NCI-H748 (cell line): Measurements from ENCODE around the gene LRIT2.

Experiments
- DNase-seq: peaks from one replicate; lab custom pipeline; 2025; ENCODE audit not compliant: unreplicated experiment; lab: John Stamatoyannopoulos, UW

Gene LRIT2

DNA sequence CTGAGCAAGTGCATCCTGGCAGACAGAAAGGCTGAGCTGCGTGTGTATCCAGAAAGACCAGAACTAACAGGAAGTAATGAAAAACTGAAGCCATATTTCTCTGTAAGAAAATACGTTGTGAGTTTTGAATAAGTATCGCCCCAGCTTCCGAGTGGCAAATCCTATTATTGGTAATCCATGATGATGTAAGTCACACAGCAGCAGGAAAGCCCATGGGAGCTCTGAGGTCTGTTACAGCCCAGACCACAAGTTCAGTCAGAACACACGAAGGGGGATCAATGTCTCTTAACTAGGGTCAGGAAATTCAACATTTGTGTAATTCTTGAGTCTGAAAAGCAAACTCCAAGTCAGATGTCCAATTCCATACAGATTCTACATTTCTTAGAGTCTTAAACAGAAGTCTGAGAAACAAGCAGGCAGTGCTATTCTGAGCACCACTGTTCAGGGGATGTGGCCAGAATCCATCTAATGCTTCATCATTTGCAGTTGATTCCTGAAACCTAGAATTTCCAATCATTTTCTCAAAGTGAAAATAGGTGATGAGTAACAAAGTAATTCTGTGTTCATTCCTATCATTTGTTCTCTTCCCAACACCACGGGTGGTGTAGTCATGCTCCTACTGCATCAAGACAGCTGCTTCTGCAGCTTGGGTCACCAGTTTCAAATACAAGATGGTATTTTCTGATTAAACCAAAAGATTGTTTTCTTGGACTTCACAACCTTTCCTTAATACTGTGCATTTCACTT, at the start of gene LRIT2:
LRIT2 (minus strand) TSS at position 118 of the 747 bp plus-strand sequence; CDS start at position 94, 24 bp downstream.
- DNase-seq, result no peak

DNA sequence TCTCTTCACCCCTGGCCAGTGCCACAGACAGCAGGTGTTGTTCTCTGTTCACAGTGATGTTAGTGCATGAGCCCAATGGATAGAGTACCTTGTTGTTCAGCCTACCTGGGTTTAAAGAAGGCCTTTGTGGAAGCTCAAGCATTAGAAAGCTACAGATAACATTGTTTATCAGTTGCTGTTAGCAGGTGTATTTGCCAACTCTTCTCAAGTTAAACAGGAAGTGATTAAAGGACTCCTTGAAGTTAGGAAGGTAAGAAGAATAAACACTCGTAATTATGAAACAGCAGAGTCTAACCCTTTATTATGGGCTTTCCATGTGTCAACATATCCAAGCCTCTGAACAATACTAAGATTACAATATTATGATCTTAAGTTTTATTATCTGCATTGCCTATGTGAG, 45.4 kb upstream of the LRIT2 start:
- DNase-seq, result peak; percentile 96

GRCh38 chr10:84269773-84270172, 44.4 kb upstream of the LRIT2 start:
- no peak for DNase-seq

DNA sequence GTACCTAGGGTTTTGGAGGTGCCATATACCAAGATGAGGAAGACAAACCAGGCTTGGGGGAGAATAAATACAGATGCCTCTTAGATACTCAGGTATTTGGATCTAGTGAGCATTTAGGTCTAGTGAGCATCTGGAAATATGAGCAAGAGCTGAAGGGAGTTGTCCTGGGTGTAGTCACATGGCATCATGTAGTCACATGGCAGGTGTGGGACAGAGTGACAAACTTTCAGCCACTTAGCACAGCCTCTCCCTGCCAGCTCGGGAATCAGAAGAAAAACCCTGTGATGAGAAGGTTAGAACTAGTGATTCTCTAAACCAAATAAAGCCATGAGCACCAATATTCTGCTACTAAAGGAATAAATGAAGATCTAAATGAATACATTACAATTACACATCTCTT, 43.8 kb upstream of the LRIT2 start:
- DNase-seq, result peak; percentile 14

GRCh38 chr10:84267503-84268126, 42.3 kb upstream of the LRIT2 start:
- peak; percentile 95 for DNase-seq

DNA sequence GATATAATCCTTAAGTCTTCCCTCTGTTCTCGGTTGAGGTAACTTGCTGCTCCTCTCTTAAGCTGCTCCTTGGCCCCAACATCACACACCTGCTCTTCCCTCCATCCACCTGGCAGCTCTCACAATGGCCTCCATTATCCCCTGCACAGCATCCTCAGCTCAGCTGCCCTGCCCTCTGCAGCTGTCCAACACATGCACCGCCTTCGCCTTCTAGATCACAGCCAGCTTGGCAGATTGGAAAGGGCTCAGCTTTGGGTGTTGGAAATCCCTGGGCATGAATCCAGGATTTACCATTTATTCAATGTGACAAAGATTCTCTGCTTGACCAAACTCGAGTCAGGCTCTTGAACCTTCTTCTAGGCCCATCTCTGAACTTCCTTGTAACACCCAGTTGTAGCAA, 40.1 kb upstream of the LRIT2 start:
- DNase-seq, result peak; percentile 95

GRCh38 chr10:84264611-84265141, 39.3 kb upstream of the LRIT2 start:
- peak; percentile 86 for DNase-seq

GRCh38 chr10:84263716-84264115, 38.4 kb upstream of the LRIT2 start:
- no peak for DNase-seq

DNA sequence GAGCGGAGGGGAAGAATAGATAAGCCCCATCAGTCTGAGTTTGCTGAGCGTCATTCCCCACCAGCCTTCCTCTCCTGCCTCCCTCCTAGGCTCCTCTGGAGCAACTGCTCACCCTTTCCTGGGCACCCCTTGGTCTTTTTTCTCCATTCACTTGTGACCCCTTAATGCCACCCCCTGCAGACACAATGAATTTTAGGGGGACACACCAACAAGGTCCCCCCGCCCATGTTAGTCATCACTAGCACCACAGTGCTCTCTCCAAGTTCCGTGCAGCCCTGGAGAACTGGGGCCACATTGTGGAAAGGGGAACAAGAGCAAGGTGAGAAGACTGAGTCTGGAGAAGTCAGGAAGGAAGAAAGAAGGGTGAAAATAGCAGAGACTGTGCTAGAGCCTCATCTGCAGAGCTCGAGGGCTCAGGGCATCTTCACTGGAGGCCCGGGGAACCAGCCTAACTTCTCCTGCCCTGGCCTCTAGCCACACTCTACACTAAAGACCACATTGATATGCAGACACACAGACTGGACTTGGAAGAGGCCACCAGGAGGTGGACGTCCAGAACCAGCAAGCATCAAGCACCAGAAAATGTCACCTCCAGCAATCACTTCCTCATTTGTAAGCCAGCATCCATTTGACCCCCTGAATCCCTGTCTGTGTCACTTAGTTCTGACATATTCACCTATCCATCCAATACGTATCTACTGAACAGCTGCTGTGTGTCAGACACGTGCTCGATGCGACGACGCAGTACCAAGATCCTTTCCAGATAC, 37.0 kb upstream of the LRIT2 start:
- DNase-seq, result no peak

GRCh38 chr10:84261236-84261915, 36.0 kb upstream of the LRIT2 start:
- no peak for DNase-seq

- no peak for DNase-seq
These were observed 32.8 kb upstream of the LRIT2 start for GRCh38 chr10:84258034-84258695.

GRCh38 chr10:84257343-84258020, 32.1 kb upstream of the LRIT2 start:
- no peak for DNase-seq

GRCh38 chr10:84256510-84257342, 31.4 kb upstream of the LRIT2 start:
- DNase-seq, result no peak

DNA sequence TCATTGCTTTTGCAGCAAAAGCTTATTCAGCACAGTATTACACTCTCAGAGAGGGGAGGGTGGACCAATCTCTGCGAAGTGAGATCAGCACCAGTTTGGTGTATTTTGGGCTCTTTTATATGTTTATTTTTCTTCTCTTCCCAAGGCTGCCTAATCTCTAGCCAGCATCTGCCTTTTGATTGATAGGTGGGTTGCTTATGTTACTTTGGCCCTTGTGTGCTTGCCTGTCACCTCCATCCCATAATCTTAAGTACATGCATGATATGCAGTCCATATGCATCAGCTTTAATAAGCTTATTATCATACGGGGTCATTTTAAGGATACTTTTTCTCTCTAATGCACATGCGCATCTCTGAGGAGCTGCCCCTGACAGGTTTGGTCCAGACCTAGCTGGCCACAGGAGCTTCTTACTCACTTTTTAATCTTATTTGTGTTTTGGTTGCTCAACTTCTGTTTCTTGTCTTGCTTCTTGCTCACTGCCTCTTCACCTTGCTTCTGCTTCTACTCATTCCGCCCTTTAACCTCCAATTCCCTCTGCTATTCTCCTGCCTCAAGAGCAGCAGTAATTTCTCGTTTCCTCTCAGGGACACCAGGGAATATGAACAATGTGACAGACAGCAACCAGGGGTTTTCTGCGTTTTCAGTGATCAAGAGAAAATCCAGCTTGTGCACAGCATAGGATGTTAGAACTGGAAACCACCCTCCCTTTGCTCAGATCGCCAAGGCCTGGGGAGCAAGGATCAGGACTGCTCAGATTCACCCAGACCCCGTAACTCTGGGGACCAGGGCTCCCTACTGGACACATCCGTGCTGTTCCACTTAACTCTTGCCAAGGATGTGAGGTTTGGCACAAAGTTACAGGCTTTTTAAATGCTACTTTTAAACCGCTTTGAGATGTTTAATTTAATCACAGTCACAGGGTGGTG, 29.5 kb upstream of the LRIT2 start:
- DNase-seq, result no peak

GRCh38 chr10:84248794-84249193, 23.4 kb upstream of the LRIT2 start:
- no peak for DNase-seq

GRCh38 chr10:84247496-84247895, 22.2 kb upstream of the LRIT2 start:
- DNase-seq, result no peak

GRCh38 chr10:84244651-84245270, 19.4 kb upstream of the LRIT2 start, which contains the start of gene RGR:
TSS of gene RGR (plus strand) at chr10:84245053. CDS start at chr10:84245091, 38 bp downstream.
- peak; percentile 1 for DNase-seq
